A673 (cell line): ENCODE measurements around the gene GDPD3.

Experiments used
- EZH2 ChIP-seq: fragments of 200-600 bp; sonication (generic); IDR thresholded peaks from 2 replicates; pipeline ENCODE4 v1.6.1; 2017; ENCODE audit warnings: borderline replicate concordance, low read depth, mild to moderate bottlenecking, mixed read lengths, antibody characterized with exemption, low read length; ENCODE audit not compliant: poor library complexity, severe bottlenecking
- TF ChIP-seq, protein P1 (sequence below): fragments of 300-800, 200-600 bp; sonication (generic); conservative IDR thresholded peaks from 2 replicates; pipeline ENCODE4 v1.5.1; 2017; ENCODE audit warnings: low read depth, mild to moderate bottlenecking, antibody characterized with exemption, low read length, moderate library complexity, mixed read lengths

DNA sequence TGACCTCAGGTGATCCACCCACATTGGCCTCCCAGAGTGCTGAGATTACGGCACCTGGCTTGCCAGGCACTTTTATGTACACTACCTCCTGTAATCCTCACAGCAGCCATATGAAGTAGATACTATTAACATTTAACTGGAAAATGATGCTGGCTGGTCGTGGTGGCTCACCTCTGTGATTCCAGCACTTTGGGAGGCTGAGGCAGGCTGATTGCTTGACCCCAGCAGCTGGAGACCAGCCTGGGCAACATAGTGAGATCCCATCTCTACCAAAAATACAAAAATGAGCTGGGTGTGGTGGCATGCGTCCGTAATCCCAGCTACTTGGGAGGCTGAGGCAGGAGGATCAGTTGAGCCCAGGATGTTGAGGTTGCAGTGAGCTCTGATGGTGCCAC is 11.6 kb upstream of the GDPD3 start:
- TF ChIP-seq, protein P1, sequence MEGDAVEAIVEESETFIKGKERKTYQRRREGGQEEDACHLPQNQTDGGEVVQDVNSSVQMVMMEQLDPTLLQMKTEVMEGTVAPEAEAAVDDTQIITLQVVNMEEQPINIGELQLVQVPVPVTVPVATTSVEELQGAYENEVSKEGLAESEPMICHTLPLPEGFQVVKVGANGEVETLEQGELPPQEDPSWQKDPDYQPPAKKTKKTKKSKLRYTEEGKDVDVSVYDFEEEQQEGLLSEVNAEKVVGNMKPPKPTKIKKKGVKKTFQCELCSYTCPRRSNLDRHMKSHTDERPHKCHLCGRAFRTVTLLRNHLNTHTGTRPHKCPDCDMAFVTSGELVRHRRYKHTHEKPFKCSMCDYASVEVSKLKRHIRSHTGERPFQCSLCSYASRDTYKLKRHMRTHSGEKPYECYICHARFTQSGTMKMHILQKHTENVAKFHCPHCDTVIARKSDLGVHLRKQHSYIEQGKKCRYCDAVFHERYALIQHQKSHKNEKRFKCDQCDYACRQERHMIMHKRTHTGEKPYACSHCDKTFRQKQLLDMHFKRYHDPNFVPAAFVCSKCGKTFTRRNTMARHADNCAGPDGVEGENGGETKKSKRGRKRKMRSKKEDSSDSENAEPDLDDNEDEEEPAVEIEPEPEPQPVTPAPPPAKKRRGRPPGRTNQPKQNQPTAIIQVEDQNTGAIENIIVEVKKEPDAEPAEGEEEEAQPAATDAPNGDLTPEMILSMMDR: no peak
- no peak for TF ChIP-seq EZH2
